Activated CD4-positive, alpha-beta memory T cell treated with anti-CD3 and anti-CD28 coated beads, Interleukin-2, amount 10 ng/mL, durations not matched to agents 7 days and 5 days (primary cell): ENCODE data around the gene VPS45. TPM values are rescaled to one million over a fixed set of nuclear protein-coding genes. Genes with fewer than 3 reads are reported as not detected.

Experiments used
- CTCF ChIA-PET: fragments of 350-600 bp; sonication (Branson Sonifier 250); formaldehyde crosslinking; loops from one replicate; lab custom pipeline; 2021; ENCODE audit warnings: antibody characterized with exemption, inconsistent platforms; lab: Charles Lee
- POLR2A ChIA-PET: fragments of 350-600 bp; sonication (Branson Sonifier 250); formaldehyde crosslinking; loops from one replicate; lab custom pipeline; 2021; ENCODE audit warnings: antibody characterized with exemption; lab: Charles Lee
- DNase-seq: peaks from one replicate; pipeline ENCODE4 v3.0.0-alpha.2; 2020
- H3K27ac Mint-ChIP-seq: one replicate; pipeline ENCODE4 v1.8.0; 2021; ENCODE audit warnings: mild to moderate bottlenecking, mixed read lengths
- H3K27me3 Mint-ChIP-seq: one replicate; pipeline ENCODE4 v1.8.0; 2021; ENCODE audit warnings: mixed read lengths
- H3K36me3 Mint-ChIP-seq: one replicate; pipeline ENCODE4 v1.8.0; 2021; ENCODE audit warnings: low read depth, mixed read lengths
- H3K4me1 Mint-ChIP-seq: one replicate; pipeline ENCODE4 v1.8.0; 2021; ENCODE audit warnings: mixed read lengths
- H3K4me3 Mint-ChIP-seq: one replicate; pipeline ENCODE4 v1.8.0; 2021; ENCODE audit warnings: mild to moderate bottlenecking, mixed read lengths
- H3K9me3 Mint-ChIP-seq: one replicate; pipeline ENCODE4 v1.8.0; 2021; ENCODE audit warnings: mixed read lengths
- total RNA-seq, 2 experiments: library from RNA; stranded (reverse); gene quantifications; one replicate each; pipeline ENCODE4 v1.2.3, GENCODE V29; 2021

VPS45 gene
- total RNA-seq, 2 experiments from 2014 or later, result 35.4 to 39.0 TPM

DNA sequence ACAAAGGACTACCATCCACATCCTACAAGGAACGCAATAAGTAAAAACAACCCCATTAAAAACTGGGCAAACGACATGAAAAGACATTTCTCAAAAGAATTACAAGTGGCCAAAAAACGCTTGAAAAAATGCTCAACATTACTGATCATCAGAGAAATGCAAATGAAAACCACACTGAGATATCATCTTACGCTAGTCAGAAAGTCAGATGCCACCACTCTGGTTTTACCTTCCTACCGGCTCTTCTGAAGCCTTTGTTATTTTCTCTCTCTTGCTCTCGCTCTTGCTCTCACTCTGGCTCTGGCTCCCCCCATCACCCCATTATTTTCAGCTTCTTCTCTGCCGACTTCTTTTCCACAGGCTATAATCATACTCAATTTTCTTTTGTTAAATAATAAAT is 38.8 kb downstream of the VPS45 start:
- Mint-ChIP-seq H3K9me3 (peaks cover 6% of the 10 kb centered on the region), H3K36me3 (peaks cover 27% of the 10 kb centered on the region), H3K4me3 (peak overlapping the region; percentile 35), H3K27me3 (no peaks in the 10 kb centered on the region), H3K27ac (peak overlapping the region; percentile 80), H3K4me1 (peaks cover 59% of the 10 kb centered on the region)
- POLR2A ChIA-PET, result interaction anchor here (2.1 kb wide), 1 partner anchor 220 kb away, joined by 12 read pairs; a partner anchor contains a TSS
- CTCF ChIA-PET, result interaction anchor here (1.0 kb wide), 1 partner anchor 81 kb away, joined by 4 read pairs; no protein-coding TSS in a partner anchor
- no peak for DNase-seq

DNA sequence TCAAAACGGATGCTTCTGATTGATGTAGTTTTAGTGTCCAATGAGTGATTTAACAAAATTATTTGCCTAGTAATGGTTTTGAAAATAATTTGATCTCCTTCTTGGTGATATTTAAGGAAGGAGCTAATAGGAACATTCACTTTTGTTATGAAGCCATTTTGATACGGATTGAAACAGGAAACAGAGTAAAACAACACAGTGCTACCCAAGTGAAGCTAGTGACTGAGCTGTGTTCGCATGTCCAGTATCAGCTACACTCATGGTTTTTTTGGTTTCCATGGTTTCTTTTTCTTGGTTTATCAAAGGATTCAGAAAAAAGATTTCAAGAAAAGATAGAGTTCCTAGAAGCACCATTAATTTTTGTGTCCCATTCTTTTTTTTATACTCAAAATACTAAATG is 42.0 kb downstream of the VPS45 start:
- DNase-seq, result peak; percentile 26
- Mint-ChIP-seq H3K9me3 (peaks cover 9% of the 10 kb centered on the region), H3K4me3 (peak overlapping the region; percentile 75), H3K36me3 (peaks cover 47% of the 10 kb centered on the region), H3K27ac (peak overlapping the region; percentile 96), H3K4me1 (peaks cover 73% of the 10 kb centered on the region), H3K27me3 (no peaks in the 10 kb centered on the region)
- ChIA-PET CTCF (interaction anchor here (0.9 to 1.6 kb wide), 4 partner anchors 42 to 77 kb away, joined by 3 to 5 read pairs (median 3); partner anchors contain the start of gene VPS45), POLR2A (interaction anchor here (0.8 to 4.0 kb wide), 11 partner anchors 10 to 223 kb away, joined by 4 to 63 read pairs (median 6); partner anchors contain the start of genes ANP32E and PLEKHO1)

DNA sequence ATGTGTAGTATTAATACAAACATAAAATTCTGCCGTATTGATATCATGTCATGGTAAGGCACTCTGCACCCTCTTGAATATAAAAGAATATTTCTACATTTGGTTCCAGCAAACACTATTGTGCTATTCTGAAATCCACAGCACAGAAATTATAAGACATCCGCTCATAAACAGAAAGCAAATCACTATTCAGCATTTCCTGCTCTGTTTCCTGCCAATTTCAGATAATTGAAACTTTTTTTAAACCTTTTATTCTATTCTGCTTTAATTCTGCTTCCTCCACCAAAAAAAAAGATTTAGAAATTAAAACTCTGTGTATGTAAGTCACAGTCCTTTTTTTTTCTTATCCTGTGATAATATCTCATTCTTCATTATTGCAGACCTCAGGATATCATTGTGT is 42.5 kb downstream of the VPS45 start:
- H3K27me3 Mint-ChIP-seq, result no peaks in the 10 kb centered on the region
- peak overlapping the region; percentile 75 for H3K4me3 Mint-ChIP-seq
- peaks cover 48% of the 10 kb centered on the region for H3K36me3 Mint-ChIP-seq
- peaks cover 70% of the 10 kb centered on the region for H3K4me1 Mint-ChIP-seq
- no peak for DNase-seq
- H3K27ac Mint-ChIP-seq, result peak overlapping the region; percentile 96
- ChIA-PET CTCF (interaction anchor here (0.7 to 1.6 kb wide), 6 partner anchors 40 to 76 kb away, joined by 3 to 5 read pairs (median 3); partner anchors contain the start of genes PLEKHO1 and VPS45), POLR2A (interaction anchor here (0.8 to 4.0 kb wide), 16 partner anchors 10 to 224 kb away, joined by 3 to 63 read pairs (median 6); partner anchors contain the start of gene PLEKHO1)
- H3K9me3 Mint-ChIP-seq, result peaks cover 9% of the 10 kb centered on the region

DNA sequence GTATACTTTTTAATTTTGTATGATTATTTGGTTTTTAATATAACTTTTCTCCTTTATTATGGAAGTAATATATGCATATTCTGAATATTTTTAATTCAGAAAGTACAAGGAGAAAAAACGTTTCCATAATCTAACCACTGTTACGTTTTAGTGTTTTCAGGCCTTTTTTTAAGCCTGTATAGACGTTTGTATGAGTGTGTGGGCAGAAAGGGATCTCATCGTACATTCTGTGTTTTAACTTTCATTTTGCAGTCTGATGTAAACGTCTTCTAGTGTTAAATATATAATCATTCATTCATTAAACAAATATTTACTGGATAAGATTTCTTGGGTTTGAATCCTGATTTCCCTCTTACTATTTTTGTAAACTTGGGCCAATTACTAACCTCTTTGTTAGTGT is 44.1 kb downstream of the VPS45 start:
- Mint-ChIP-seq H3K27me3 (no peaks in the 10 kb centered on the region), H3K4me1 (peaks cover 56% of the 10 kb centered on the region), H3K9me3 (peaks cover 14% of the 10 kb centered on the region), H3K36me3 (peaks cover 45% of the 10 kb centered on the region), H3K27ac (peak overlapping the region; percentile 70), H3K4me3 (peak overlapping the region; percentile 75)
- no peak for DNase-seq
- CTCF ChIA-PET, result interaction anchor here (1.1 to 1.3 kb wide), 2 partner anchors 39 to 76 kb away, joined by 6 to 8 read pairs; no protein-coding TSS in a partner anchor
- POLR2A ChIA-PET, result interaction anchor here (0.9 to 4.0 kb wide), 9 partner anchors 16 to 225 kb away, joined by 3 to 63 read pairs (median 8); partner anchors contain the start of genes PLEKHO1 and VPS45

GRCh38 chr1:150115121-150115520 is 47.5 kb downstream of the VPS45 start:
- Mint-ChIP-seq H3K36me3 (peaks cover 38% of the 10 kb centered on the region), H3K4me1 (peaks cover 28% of the 10 kb centered on the region), H3K27me3 (no peaks in the 10 kb centered on the region), H3K4me3 (no peak overlapping the region), H3K27ac (no peak overlapping the region), H3K9me3 (peaks cover 12% of the 10 kb centered on the region)
- POLR2A ChIA-PET, result interaction anchor here (0.7 to 1.2 kb wide), 2 partner anchors 22 to 38 kb away, joined by 3 to 4 read pairs; no protein-coding TSS in a partner anchor
- no peak for DNase-seq
- CTCF ChIA-PET, result no interaction called here

GRCh38 chr1:150118716-150119115 is 51.1 kb downstream of the VPS45 start:
- DNase-seq, result no peak
- peaks cover 12% of the 10 kb centered on the region for H3K9me3 Mint-ChIP-seq
- H3K27me3 Mint-ChIP-seq, result no peaks in the 10 kb centered on the region
- no peak overlapping the region for H3K27ac Mint-ChIP-seq
- no peak overlapping the region for H3K4me3 Mint-ChIP-seq
- H3K36me3 Mint-ChIP-seq, result peaks cover 40% of the 10 kb centered on the region
- CTCF ChIA-PET, result no interaction called here
- peaks cover 13% of the 10 kb centered on the region for H3K4me1 Mint-ChIP-seq
- POLR2A ChIA-PET, result no interaction called here

DNA sequence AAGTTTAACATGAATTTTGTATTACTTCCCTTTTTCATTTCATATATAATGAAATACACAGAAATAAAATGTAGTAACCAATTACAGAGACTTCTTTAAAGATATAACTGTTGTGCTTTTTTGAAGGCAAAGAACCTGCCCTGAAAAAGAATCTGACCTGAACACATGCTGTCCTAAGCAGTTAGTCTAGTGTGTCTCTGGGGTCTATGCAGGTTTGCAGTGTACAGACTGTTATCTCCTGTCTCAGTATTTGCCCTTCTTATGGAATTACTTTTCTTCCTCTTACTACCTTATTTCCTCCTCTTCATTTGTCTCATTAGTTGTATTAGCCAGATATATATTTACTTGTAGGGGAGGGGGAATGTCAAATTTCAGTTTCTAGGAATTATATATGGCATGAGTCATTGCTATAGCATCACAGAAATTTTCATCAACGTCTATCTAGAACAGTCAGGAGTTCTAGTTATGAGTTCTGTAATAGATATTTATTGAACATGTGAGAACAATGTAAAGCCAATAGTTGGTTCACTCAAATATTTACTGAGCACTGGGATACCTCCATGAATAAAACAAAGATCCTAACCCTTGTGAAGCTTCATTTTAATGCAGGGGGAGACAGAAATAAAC is 53.8 kb downstream of the VPS45 start:
- H3K27ac Mint-ChIP-seq, result no peak overlapping the region
- peaks cover 9% of the 10 kb centered on the region for H3K4me1 Mint-ChIP-seq
- no peaks in the 10 kb centered on the region for H3K9me3 Mint-ChIP-seq
- ChIA-PET POLR2A (no interaction called here), CTCF (no interaction called here)
- H3K4me3 Mint-ChIP-seq, result no peak overlapping the region
- H3K36me3 Mint-ChIP-seq, result peaks cover 20% of the 10 kb centered on the region
- DNase-seq, result no peak
- no peaks in the 10 kb centered on the region for H3K27me3 Mint-ChIP-seq

- H3K9me3 Mint-ChIP-seq, result no peaks in the 10 kb centered on the region
- DNase-seq, result no peak
Measured at GRCh38 chr1:150126811-150127210, 59.2 kb downstream of the VPS45 start.

DNA sequence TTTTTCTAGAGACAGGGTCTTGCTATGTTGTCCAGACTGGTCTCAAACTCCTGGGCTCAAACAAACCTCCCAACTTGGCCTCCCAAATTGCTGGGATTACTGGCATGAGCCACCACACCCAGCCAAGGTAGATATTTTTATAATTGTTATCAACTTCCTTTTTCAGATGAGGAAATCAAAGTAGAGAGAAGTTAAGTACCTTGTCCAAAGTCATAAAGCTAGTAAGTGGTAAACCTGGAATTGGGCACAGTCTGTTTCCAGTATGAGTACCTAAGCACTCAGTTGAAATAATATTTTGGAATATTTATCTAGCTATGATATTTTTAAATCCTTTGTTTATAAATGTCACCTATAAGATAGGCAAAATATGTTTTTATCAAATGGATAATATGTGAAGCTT is 59.9 kb downstream of the VPS45 start:
- H3K27ac Mint-ChIP-seq, result no peak overlapping the region
- ChIA-PET POLR2A (interaction anchor here (0.8 to 2.0 kb wide), 6 partner anchors 10 to 240 kb away, joined by 3 to 8 read pairs (median 3); a partner anchor contains a TSS), CTCF (interaction anchor here (0.5 to 2.2 kb wide), 8 partner anchors 13 to 339 kb away, joined by 3 to 6 read pairs (median 4); no protein-coding TSS in a partner anchor)
- peaks cover 2% of the 10 kb centered on the region for H3K4me1 Mint-ChIP-seq
- H3K9me3 Mint-ChIP-seq, result no peaks in the 10 kb centered on the region
- DNase-seq, result no peak
- no peaks in the 10 kb centered on the region for H3K27me3 Mint-ChIP-seq
- no peak overlapping the region for H3K4me3 Mint-ChIP-seq
- H3K36me3 Mint-ChIP-seq, result peaks cover 14% of the 10 kb centered on the region

More at GRCh38 chr1:150126811-150127210, 59.2 kb downstream of the VPS45 start:
- ChIA-PET CTCF (interaction anchor here (1.5 kb wide), 1 partner anchor 52 kb away, joined by 5 read pairs; no protein-coding TSS in a partner anchor), POLR2A (interaction anchor here (1.1 to 2.0 kb wide), 3 partner anchors 16 to 240 kb away, joined by 3 to 8 read pairs (median 3); a partner anchor contains a TSS)
- Mint-ChIP-seq H3K27ac (no peak overlapping the region), H3K36me3 (peaks cover 19% of the 10 kb centered on the region), H3K27me3 (no peaks in the 10 kb centered on the region), H3K4me3 (no peak overlapping the region), H3K4me1 (peaks cover 4% of the 10 kb centered on the region)

DNA sequence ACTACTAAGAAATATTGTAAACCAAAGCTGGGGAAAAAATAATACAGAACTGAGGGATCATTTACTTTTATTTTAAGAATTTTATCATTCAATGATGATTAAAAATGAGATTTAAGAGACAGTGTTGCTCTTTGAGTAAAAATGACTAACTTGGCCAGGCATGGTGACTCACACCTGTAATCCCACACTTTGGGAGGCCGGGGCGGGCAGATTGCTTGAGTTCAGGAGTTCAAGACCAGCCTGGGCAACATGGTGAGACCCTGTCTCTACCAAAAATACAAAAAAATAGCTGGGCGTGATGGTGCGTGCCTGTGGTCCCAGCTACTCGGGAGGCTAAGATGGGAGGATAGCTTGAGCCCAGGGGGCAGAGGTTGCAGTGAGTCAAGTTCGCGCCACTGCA is 60.3 kb downstream of the VPS45 start:
- no peaks in the 10 kb centered on the region for H3K9me3 Mint-ChIP-seq
- POLR2A ChIA-PET, result interaction anchor here (0.8 to 2.0 kb wide), 6 partner anchors 10 to 241 kb away, joined by 3 to 8 read pairs (median 3); a partner anchor contains a TSS
- H3K4me3 Mint-ChIP-seq, result no peak overlapping the region
- DNase-seq, result no peak
- H3K4me1 Mint-ChIP-seq, result peaks cover 2% of the 10 kb centered on the region
- peaks cover 16% of the 10 kb centered on the region for H3K36me3 Mint-ChIP-seq
- H3K27me3 Mint-ChIP-seq, result no peaks in the 10 kb centered on the region
- CTCF ChIA-PET, result interaction anchor here (0.5 to 2.2 kb wide), 8 partner anchors 13 to 338 kb away, joined by 3 to 6 read pairs (median 4); no protein-coding TSS in a partner anchor
- H3K27ac Mint-ChIP-seq, result no peak overlapping the region

DNA sequence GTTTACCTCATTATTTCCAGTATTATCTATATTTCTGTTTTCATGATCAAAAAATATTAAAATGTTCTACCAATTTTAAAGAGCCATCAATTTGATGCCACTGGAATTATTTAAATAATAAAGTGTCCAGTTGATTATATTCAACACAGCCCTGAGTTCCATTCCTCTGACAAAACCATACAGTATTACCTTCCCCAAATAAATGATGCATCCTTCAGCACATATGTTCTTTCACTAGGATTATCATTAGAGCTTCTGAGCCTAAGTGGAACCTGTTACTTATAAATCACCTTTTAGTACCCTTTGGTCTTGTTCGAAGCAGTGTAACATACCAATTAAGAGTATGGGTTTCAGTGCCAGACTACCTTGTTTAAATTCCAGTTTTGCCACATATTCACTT is 64.8 kb downstream of the VPS45 start:
- Mint-ChIP-seq H3K4me1 (peaks cover 2% of the 10 kb centered on the region), H3K4me3 (no peak overlapping the region), H3K9me3 (no peaks in the 10 kb centered on the region), H3K36me3 (peaks cover 14% of the 10 kb centered on the region), H3K27ac (no peak overlapping the region), H3K27me3 (no peaks in the 10 kb centered on the region)
- CTCF ChIA-PET, result interaction anchor here (1.1 to 1.5 kb wide), 2 partner anchors 33 to 47 kb away, joined by 3 to 4 read pairs; no protein-coding TSS in a partner anchor
- DNase-seq, result no peak
- POLR2A ChIA-PET, result no interaction called here

- CTCF ChIA-PET, result no interaction called here
- H3K4me1 Mint-ChIP-seq, result no peaks in the 10 kb centered on the region
- H3K27ac Mint-ChIP-seq, result no peak overlapping the region
- POLR2A ChIA-PET, result interaction anchor here (1.3 kb wide), 1 partner anchor 15 kb away, joined by 3 read pairs; the partner anchor contains the start of gene PLEKHO1
- H3K27me3 Mint-ChIP-seq, result no peaks in the 10 kb centered on the region
- peaks cover 16% of the 10 kb centered on the region for H3K36me3 Mint-ChIP-seq
- H3K9me3 Mint-ChIP-seq, result no peaks in the 10 kb centered on the region
- DNase-seq, result no peak
- no peak overlapping the region for H3K4me3 Mint-ChIP-seq
Measured at GRCh38 chr1:150134537-150134936, 67.0 kb downstream of the VPS45 start.
